Measurements from ENCODE around the gene OR13J1. TPM values are rescaled to one million over a fixed set of nuclear protein-coding genes. Genes with fewer than 3 reads are reported as not detected.

The OR13J1 gene
- total RNA-seq, 2 experiments from 2014 or later = not detected

- ATAC-seq (ENCODE audit: poor library complexity) (no peak), DNase-seq (peak in 2 of 14 experiments; percentile 38 to 43)
- Histone ChIP-seq H3K27ac (ENCODE audit: low read depth in 1 of 2, low read length in 2 of 2) (no peak overlapping the region), H3K9me3 (ENCODE audit: control insufficient read depth in 1 of 2, insufficient read depth in 1 of 2, low read length in 2 of 2) (no peaks in the 10 kb centered on the region), H3K36me3 (ENCODE audit: insufficient read depth, low read length) (peaks cover 3% of the 10 kb centered on the region), H3K4me1 (ENCODE audit: insufficient read depth, low read length) (peaks cover 26% of the 10 kb centered on the region), H3K4me3 (ENCODE audit: low read length) (no peak overlapping the region), H3K27me3 (ENCODE audit: control insufficient read depth in 1 of 2, insufficient read depth in 2 of 2, low read length in 2 of 2) (no peaks in the 10 kb centered on the region)
- Mint-ChIP-seq H3K9me3 (no peaks in the 10 kb centered on the region), H3K36me3 (ENCODE audit: low read depth) (peaks cover 9% of the 10 kb centered on the region), H3K4me3 (no peak overlapping the region), H3K27me3 (no peaks in the 10 kb centered on the region), H3K4me1 (ENCODE audit: low read depth) (peaks cover 22% of the 10 kb centered on the region), H3K27ac (no peak overlapping the region)
- intact Hi-C loops (cut with DNase I, micrococcal nuclease) = no loop called here
- CTCF ChIA-PET = no interaction called here
- POLR2A ChIA-PET = no interaction called here
- TF ChIP-seq CTCF (IDR thresholded peaks at IDR 0.05) = no peak
Observed at GRCh38 chr9:35842795-35843194, 27.4 kb downstream of the OR13J1 start.

GRCh38 chr9:35842020-35842745 is 28.0 kb downstream of the OR13J1 start:
- TF ChIP-seq CTCF (IDR thresholded peaks at IDR 0.05) = no peak
- no peak overlapping the region for H3K27ac Mint-ChIP-seq
- H3K9me3 Mint-ChIP-seq = no peaks in the 10 kb centered on the region
- DNase-seq (no peak), ATAC-seq (ENCODE audit: poor library complexity) (no peak)
- no peak overlapping the region for H3K4me3 ChIP-seq (ENCODE audit: low read length)
- H3K36me3 ChIP-seq (ENCODE audit: insufficient read depth, low read length) = no peaks in the 10 kb centered on the region
- no peak overlapping the region for H3K4me3 Mint-ChIP-seq
- no peaks in the 10 kb centered on the region for H3K27me3 Mint-ChIP-seq
- intact Hi-C loops (cut with DNase I, micrococcal nuclease) = no loop called here
- no peaks in the 10 kb centered on the region for H3K9me3 ChIP-seq (ENCODE audit: control insufficient read depth in 1 of 2, insufficient read depth in 1 of 2, low read length in 2 of 2)
- ChIA-PET POLR2A (no interaction called here), CTCF (no interaction called here)
- H3K4me1 Mint-ChIP-seq (ENCODE audit: low read depth) = peaks cover 22% of the 10 kb centered on the region
- H3K27me3 ChIP-seq (ENCODE audit: control insufficient read depth in 1 of 2, insufficient read depth in 2 of 2, low read length in 2 of 2) = no peaks in the 10 kb centered on the region
- peaks cover 4% of the 10 kb centered on the region for H3K36me3 Mint-ChIP-seq (ENCODE audit: low read depth)
- peaks cover 26% of the 10 kb centered on the region for H3K4me1 ChIP-seq (ENCODE audit: insufficient read depth, low read length)
- no peak overlapping the region for H3K27ac ChIP-seq (ENCODE audit: low read depth in 1 of 2, low read length in 2 of 2)

- DNase-seq (no peak), ATAC-seq (ENCODE audit: poor library complexity) (no peak)
- Histone ChIP-seq H3K4me1 (ENCODE audit: insufficient read depth, low read length) (peaks cover 24% of the 10 kb centered on the region), H3K27ac (ENCODE audit: low read depth in 1 of 2, low read length in 2 of 2) (no peak overlapping the region), H3K9me3 (ENCODE audit: control insufficient read depth in 1 of 2, insufficient read depth in 1 of 2, low read length in 2 of 2) (no peaks in the 10 kb centered on the region), H3K27me3 (ENCODE audit: control insufficient read depth in 1 of 2, insufficient read depth in 2 of 2, low read length in 2 of 2) (no peaks in the 10 kb centered on the region), H3K4me3 (ENCODE audit: low read length) (no peak overlapping the region), H3K36me3 (ENCODE audit: insufficient read depth, low read length) (no peaks in the 10 kb centered on the region)
- Mint-ChIP-seq H3K27ac (no peak overlapping the region), H3K4me1 (ENCODE audit: low read depth) (peaks cover 22% of the 10 kb centered on the region), H3K4me3 (no peak overlapping the region), H3K27me3 (no peaks in the 10 kb centered on the region), H3K36me3 (ENCODE audit: low read depth) (peaks cover 4% of the 10 kb centered on the region), H3K9me3 (no peaks in the 10 kb centered on the region)
- ChIA-PET POLR2A (no interaction called here), CTCF (no interaction called here)
- no peak for TF ChIP-seq CTCF (IDR thresholded peaks at IDR 0.05)
- intact Hi-C loops (cut with DNase I, micrococcal nuclease) = no loop called here
Observed at GRCh38 chr9:35841645-35841900, 28.6 kb downstream of the OR13J1 start.
